Measurements from ENCODE around the gene PCDHB4.
"Not testable (repeated sequence)": the region's sequence is repeated elsewhere in the genome, so short reads cannot be mapped to it uniquely, and the experiment has no call there.

PCDHB4 gene

DNA sequence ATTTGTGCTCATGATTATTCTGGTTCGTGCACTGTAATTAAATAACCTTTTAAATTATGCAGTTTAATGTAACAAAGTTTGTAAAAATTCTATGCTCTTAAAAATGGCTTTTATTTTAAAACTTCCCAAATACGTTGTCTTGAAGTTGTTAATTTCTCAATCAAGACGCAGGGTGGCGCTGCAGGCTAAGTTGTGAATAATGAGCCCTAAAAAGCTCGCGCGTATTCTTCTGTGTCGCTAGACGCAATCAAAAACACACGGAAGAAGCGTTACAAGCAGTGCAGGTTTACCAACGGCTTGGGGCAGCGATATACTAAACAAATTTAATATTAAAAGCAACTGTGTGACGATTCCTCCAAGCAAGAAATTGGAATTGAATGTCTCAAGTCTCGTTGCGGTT, at the start of gene PCDHB4:
Gene PCDHB4 (plus strand): TSS at position 256 of the 400 bp plus-strand sequence. CDS start 181 bp downstream, outside the sequence.
- Histone ChIP-seq H3K27me3 (replicated peaks; ENCODE audit: control insufficient read depth, insufficient read depth, low read length) (no peaks in the 10 kb centered on the region), H3K4me3 (ENCODE audit: low read length) (peak within 1 kb of the TSS; percentile 65)
- peak; percentile 34 for DNase-seq (ENCODE audit: low read depth)

GRCh38 chr5:141077826-141078225, 43.8 kb upstream of the PCDHB4 start:
- H3K27me3 ChIP-seq (replicated peaks; ENCODE audit: control insufficient read depth, insufficient read depth, low read length) = no peaks in the 10 kb centered on the region
- H3K9ac ChIP-seq (ENCODE audit: low read length) = no peak overlapping the region
- H3K9me3 ChIP-seq (ENCODE audit: control insufficient read depth, low read length) = no peaks in the 10 kb centered on the region
- no peak for DNase-seq (ENCODE audit: low read depth)
- no peaks in the 10 kb centered on the region for H3K36me3 ChIP-seq (ENCODE audit: control insufficient read depth, insufficient read depth, low read length, severe bottlenecking)
- H3K4me3 ChIP-seq (ENCODE audit: low read length) = peak overlapping the region; percentile 45
- H3K4me1 ChIP-seq (ENCODE audit: control insufficient read depth, insufficient read depth, low read length) = no peaks in the 10 kb centered on the region

More for the DNA sequence above, at the start of gene PCDHB4:
- Histone ChIP-seq H3K4me1 (ENCODE audit: control insufficient read depth, insufficient read depth, low read length) (no peaks in the 10 kb centered on the region), H3K9me3 (ENCODE audit: control insufficient read depth, low read length) (peaks cover 22% of the 10 kb centered on the region), H3K9ac (ENCODE audit: low read length) (no peak within 1 kb of the TSS), H3K36me3 (ENCODE audit: control insufficient read depth, insufficient read depth, low read length, severe bottlenecking) (no peaks in the 10 kb centered on the region)

GRCh38 chr5:141082228-141082627, 39.4 kb upstream of the PCDHB4 start:
- H3K4me3 ChIP-seq (ENCODE audit: low read length) = no peak overlapping the region
- no peaks in the 10 kb centered on the region for H3K36me3 ChIP-seq (ENCODE audit: control insufficient read depth, insufficient read depth, low read length, severe bottlenecking)

GRCh38 chr5:141084487-141084989, 37.1 kb upstream of the PCDHB4 start:
- H3K27me3 ChIP-seq (replicated peaks; ENCODE audit: control insufficient read depth, insufficient read depth, low read length) = no peaks in the 10 kb centered on the region
- H3K9ac ChIP-seq (ENCODE audit: low read length) = peak overlapping the region; percentile 75
- H3K4me1 ChIP-seq (ENCODE audit: control insufficient read depth, insufficient read depth, low read length) = no peaks in the 10 kb centered on the region
- H3K36me3 ChIP-seq (ENCODE audit: control insufficient read depth, insufficient read depth, low read length, severe bottlenecking) = no peaks in the 10 kb centered on the region
- no peaks in the 10 kb centered on the region for H3K9me3 ChIP-seq (ENCODE audit: control insufficient read depth, low read length)
- DNase-seq (ENCODE audit: low read depth) = peak; percentile 54
- H3K4me3 ChIP-seq (ENCODE audit: low read length) = peak overlapping the region; percentile 81

More at GRCh38 chr5:141082228-141082627, 39.4 kb upstream of the PCDHB4 start:
- H3K27me3 ChIP-seq (replicated peaks; ENCODE audit: control insufficient read depth, insufficient read depth, low read length) = no peaks in the 10 kb centered on the region
- H3K4me1 ChIP-seq (ENCODE audit: control insufficient read depth, insufficient read depth, low read length) = no peaks in the 10 kb centered on the region
- no peaks in the 10 kb centered on the region for H3K9me3 ChIP-seq (ENCODE audit: control insufficient read depth, low read length)
- H3K9ac ChIP-seq (ENCODE audit: low read length) = no peak overlapping the region
- no peak for DNase-seq (ENCODE audit: low read depth)

DNA sequence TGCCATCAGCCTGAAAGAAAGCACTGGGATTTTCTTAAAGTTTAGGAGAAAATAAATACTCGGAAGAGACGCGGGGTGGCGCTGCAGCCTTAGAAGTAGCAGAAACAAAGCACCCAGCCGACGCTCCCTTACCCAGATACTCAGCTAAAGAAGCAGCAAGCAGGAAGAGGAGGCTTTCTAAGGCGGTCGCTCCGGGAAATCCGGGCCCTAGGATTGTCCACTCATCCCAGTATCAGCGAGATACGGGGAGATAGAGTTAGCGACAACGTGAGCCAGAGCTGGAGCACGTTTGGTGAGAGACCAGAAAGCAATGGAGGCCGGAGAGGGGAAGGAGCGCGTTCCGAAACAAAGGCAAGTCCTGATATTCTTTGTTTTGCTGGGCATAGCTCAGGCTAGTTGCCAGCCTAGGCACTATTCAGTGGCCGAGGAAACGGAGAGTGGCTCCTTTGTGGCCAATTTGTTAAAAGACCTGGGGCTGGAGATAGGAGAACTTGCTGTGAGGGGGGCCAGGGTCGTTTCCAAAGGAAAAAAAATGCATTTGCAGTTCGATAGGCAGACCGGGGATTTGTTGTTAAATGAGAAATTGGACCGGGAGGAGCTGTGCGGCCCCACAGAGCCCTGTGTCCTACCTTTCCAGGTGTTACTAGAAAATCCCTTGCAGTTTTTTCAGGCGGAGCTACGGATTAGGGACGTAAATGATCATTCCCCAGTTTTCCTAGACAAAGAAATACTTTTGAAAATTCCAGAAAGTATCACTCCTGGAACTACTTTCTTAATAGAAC, 26.9 kb upstream of the PCDHB4 start, which contains the start of gene PCDHB2:
Gene PCDHB2 (plus strand): TSS at position 135 of the 782 bp plus-strand sequence. CDS start 176 bp downstream, at position 311.
- peak within 1 kb of the TSS; percentile 72 for H3K9ac ChIP-seq (ENCODE audit: low read length)
- DNase-seq (ENCODE audit: low read depth) = peak; percentile 44
- no peaks in the 10 kb centered on the region for H3K36me3 ChIP-seq (ENCODE audit: control insufficient read depth, insufficient read depth, low read length, severe bottlenecking)
- H3K4me1 ChIP-seq (ENCODE audit: control insufficient read depth, insufficient read depth, low read length) = no peaks in the 10 kb centered on the region
- H3K9me3 ChIP-seq (ENCODE audit: control insufficient read depth, low read length) = peaks cover 20% of the 10 kb centered on the region
- peak within 1 kb of the TSS; percentile 82 for H3K4me3 ChIP-seq (ENCODE audit: low read length)
- H3K27me3 ChIP-seq (replicated peaks; ENCODE audit: control insufficient read depth, insufficient read depth, low read length) = no peaks in the 10 kb centered on the region

- H3K4me3 ChIP-seq (ENCODE audit: low read length) = peak overlapping the region; percentile 82
- no peaks in the 10 kb centered on the region for H3K36me3 ChIP-seq (ENCODE audit: control insufficient read depth, insufficient read depth, low read length, severe bottlenecking)
- H3K27me3 ChIP-seq (replicated peaks; ENCODE audit: control insufficient read depth, insufficient read depth, low read length) = no peaks in the 10 kb centered on the region
- H3K9me3 ChIP-seq (ENCODE audit: control insufficient read depth, low read length) = peaks cover 21% of the 10 kb centered on the region
- H3K9ac ChIP-seq (ENCODE audit: low read length) = peak overlapping the region; percentile 72
- no peaks in the 10 kb centered on the region for H3K4me1 ChIP-seq (ENCODE audit: control insufficient read depth, insufficient read depth, low read length)
- no peak for DNase-seq (ENCODE audit: low read depth)
Measured at GRCh38 chr5:141095263-141095641, 26.4 kb upstream of the PCDHB4 start.

- not testable (repeated sequence) for H3K4me1 ChIP-seq (ENCODE audit: control insufficient read depth, insufficient read depth, low read length); DNase-seq (ENCODE audit: low read depth); H3K36me3 ChIP-seq (ENCODE audit: control insufficient read depth, insufficient read depth, low read length, severe bottlenecking); H3K27me3 ChIP-seq (replicated peaks; ENCODE audit: control insufficient read depth, insufficient read depth, low read length); H3K4me3 ChIP-seq (ENCODE audit: low read length); H3K9ac ChIP-seq (ENCODE audit: low read length)
- peaks cover 31% of the 10 kb centered on the region for H3K9me3 ChIP-seq (ENCODE audit: control insufficient read depth, low read length)
Measured at GRCh38 chr5:141096181-141096580, 25.4 kb upstream of the PCDHB4 start.

GRCh38 chr5:141096586-141096985, 25.0 kb upstream of the PCDHB4 start:
- H3K9ac ChIP-seq (ENCODE audit: low read length); DNase-seq (ENCODE audit: low read depth); H3K4me1 ChIP-seq (ENCODE audit: control insufficient read depth, insufficient read depth, low read length); H3K4me3 ChIP-seq (ENCODE audit: low read length); H3K27me3 ChIP-seq (replicated peaks; ENCODE audit: control insufficient read depth, insufficient read depth, low read length); H3K36me3 ChIP-seq (ENCODE audit: control insufficient read depth, insufficient read depth, low read length, severe bottlenecking): not testable (repeated sequence)
- peaks cover 32% of the 10 kb centered on the region for H3K9me3 ChIP-seq (ENCODE audit: control insufficient read depth, low read length)

DNA sequence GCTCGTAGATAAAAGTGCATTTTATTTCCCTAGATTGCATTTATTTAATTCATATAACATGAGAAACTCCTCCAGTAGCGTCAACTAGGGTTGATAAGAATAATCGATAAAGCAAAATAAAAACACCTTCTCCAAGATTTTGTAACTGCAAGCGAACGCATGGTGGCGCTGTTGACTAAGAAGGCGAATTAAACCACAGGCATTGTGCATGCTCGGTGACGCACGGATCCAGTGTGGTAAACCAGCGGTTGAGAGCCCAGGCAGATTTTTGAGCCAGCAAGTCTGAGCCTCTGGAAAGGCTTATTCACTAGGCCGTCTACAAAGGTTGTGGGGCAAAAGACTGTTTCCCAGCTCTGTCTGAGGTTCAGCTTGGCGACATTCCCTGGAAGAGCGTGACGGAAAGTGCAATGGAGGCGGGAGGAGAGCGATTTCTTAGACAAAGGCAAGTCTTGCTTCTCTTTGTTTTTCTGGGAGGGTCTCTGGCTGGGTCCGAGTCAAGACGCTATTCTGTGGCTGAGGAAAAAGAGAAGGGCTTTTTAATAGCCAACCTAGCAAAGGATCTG, 21.3 kb upstream of the PCDHB4 start, which contains the start of gene PCDHB3:
Gene PCDHB3 (plus strand): TSS at position 231 of the 563 bp plus-strand sequence. CDS start 177 bp downstream, at position 408.
- no peaks in the 10 kb centered on the region for H3K36me3 ChIP-seq (ENCODE audit: control insufficient read depth, insufficient read depth, low read length, severe bottlenecking)
- DNase-seq (ENCODE audit: low read depth) = peak; percentile 52

GRCh38 chr5:141101059-141101458, 20.6 kb upstream of the PCDHB4 start:
- no peaks in the 10 kb centered on the region for H3K27me3 ChIP-seq (replicated peaks; ENCODE audit: control insufficient read depth, insufficient read depth, low read length)
- H3K4me1 ChIP-seq (ENCODE audit: control insufficient read depth, insufficient read depth, low read length) = no peaks in the 10 kb centered on the region
- no peak for DNase-seq (ENCODE audit: low read depth)
- peak overlapping the region; percentile 71 for H3K4me3 ChIP-seq (ENCODE audit: low read length)
- peaks cover 16% of the 10 kb centered on the region for H3K9me3 ChIP-seq (ENCODE audit: control insufficient read depth, low read length)
- no peak overlapping the region for H3K9ac ChIP-seq (ENCODE audit: low read length)
- H3K36me3 ChIP-seq (ENCODE audit: control insufficient read depth, insufficient read depth, low read length, severe bottlenecking) = no peaks in the 10 kb centered on the region

More for the DNA sequence above, 21.3 kb upstream of the PCDHB4 start, which contains the start of gene PCDHB3:
- Histone ChIP-seq H3K9ac (ENCODE audit: low read length) (peak within 1 kb of the TSS; percentile 16), H3K4me1 (ENCODE audit: control insufficient read depth, insufficient read depth, low read length) (no peaks in the 10 kb centered on the region), H3K9me3 (ENCODE audit: control insufficient read depth, low read length) (peaks cover 21% of the 10 kb centered on the region), H3K27me3 (replicated peaks; ENCODE audit: control insufficient read depth, insufficient read depth, low read length) (no peaks in the 10 kb centered on the region), H3K4me3 (ENCODE audit: low read length) (peak within 1 kb of the TSS; percentile 71)

GRCh38 chr5:141102070-141102469, 19.5 kb upstream of the PCDHB4 start:
- H3K27me3 ChIP-seq (replicated peaks; ENCODE audit: control insufficient read depth, insufficient read depth, low read length); H3K36me3 ChIP-seq (ENCODE audit: control insufficient read depth, insufficient read depth, low read length, severe bottlenecking); DNase-seq (ENCODE audit: low read depth); H3K4me3 ChIP-seq (ENCODE audit: low read length); H3K4me1 ChIP-seq (ENCODE audit: control insufficient read depth, insufficient read depth, low read length); H3K9ac ChIP-seq (ENCODE audit: low read length): not testable (repeated sequence)
- H3K9me3 ChIP-seq (ENCODE audit: control insufficient read depth, low read length) = peaks cover 16% of the 10 kb centered on the region

Data from adipocyte (in vitro differentiated cells).